ENCODE measurements around the gene ANO3. TPM values are rescaled to one million over a fixed set of nuclear protein-coding genes. Genes with fewer than 3 reads are reported as not detected.

Gene ANO3
- total RNA-seq, 2 experiments from 2014 or later, result not detected

GRCh38 chr11:26329206-26329605 lies 2.7 kb upstream of the ANO3 start:
- no peak overlapping the region for H3K27ac ChIP-seq (ENCODE audit: low read depth in 1 of 2, low read length in 2 of 2)
- H3K4me1 Mint-ChIP-seq (ENCODE audit: low read depth), result no peaks in the 10 kb centered on the region
- intact Hi-C loops (cut with DNase I, micrococcal nuclease), result no loop called here
- no peak overlapping the region for H3K4me3 Mint-ChIP-seq
- peaks cover 2% of the 10 kb centered on the region for H3K9me3 Mint-ChIP-seq
- DNase-seq (no peak), ATAC-seq (ENCODE audit: poor library complexity) (no peak)
- H3K4me3 ChIP-seq (ENCODE audit: low read length), result no peak overlapping the region
- no peaks in the 10 kb centered on the region for H3K4me1 ChIP-seq (ENCODE audit: insufficient read depth, low read length)
- ChIA-PET CTCF (no interaction called here), POLR2A (no interaction called here)
- no peak for TF ChIP-seq CTCF (IDR thresholded peaks at IDR 0.05)
- peaks cover 27% of the 10 kb centered on the region for H3K27me3 Mint-ChIP-seq
- H3K27me3 ChIP-seq (ENCODE audit: control insufficient read depth in 1 of 2, insufficient read depth in 2 of 2, low read length in 2 of 2), result peaks cover 0 to 3% of the 10 kb centered on the region in 2 experiments
- H3K36me3 Mint-ChIP-seq (ENCODE audit: low read depth), result no peaks in the 10 kb centered on the region
- H3K36me3 ChIP-seq (ENCODE audit: insufficient read depth, low read length), result no peaks in the 10 kb centered on the region
- no peak overlapping the region for H3K27ac Mint-ChIP-seq
- peaks cover 0 to 8% of the 10 kb centered on the region in 2 experiments for H3K9me3 ChIP-seq (ENCODE audit: control insufficient read depth in 1 of 2, insufficient read depth in 1 of 2, low read length in 2 of 2)

- Mint-ChIP-seq H3K27me3 (peaks cover 27% of the 10 kb centered on the region), H3K36me3 (ENCODE audit: low read depth) (no peaks in the 10 kb centered on the region), H3K27ac (no peak overlapping the region), H3K4me3 (no peak overlapping the region), H3K4me1 (ENCODE audit: low read depth) (no peaks in the 10 kb centered on the region), H3K9me3 (peaks cover 2% of the 10 kb centered on the region)
- H3K9me3 ChIP-seq (ENCODE audit: control insufficient read depth in 1 of 2, insufficient read depth in 1 of 2, low read length in 2 of 2), result peaks cover 0 to 8% of the 10 kb centered on the region in 2 experiments
- H3K36me3 ChIP-seq (ENCODE audit: insufficient read depth, low read length), result no peaks in the 10 kb centered on the region
- TF ChIP-seq CTCF (IDR thresholded peaks at IDR 0.05), result no peak
- intact Hi-C loops (cut with DNase I, micrococcal nuclease), result no loop called here
- no peak overlapping the region for H3K4me3 ChIP-seq (ENCODE audit: low read length)
- POLR2A ChIA-PET, result no interaction called here
- ATAC-seq (ENCODE audit: poor library complexity) (no peak), DNase-seq (no peak)
- CTCF ChIA-PET, result no interaction called here
- no peaks in the 10 kb centered on the region for H3K4me1 ChIP-seq (ENCODE audit: insufficient read depth, low read length)
- peaks cover 0 to 3% of the 10 kb centered on the region in 2 experiments for H3K27me3 ChIP-seq (ENCODE audit: control insufficient read depth in 1 of 2, insufficient read depth in 2 of 2, low read length in 2 of 2)
- no peak overlapping the region for H3K27ac ChIP-seq (ENCODE audit: low read depth in 1 of 2, low read length in 2 of 2)
Observed at GRCh38 chr11:26330262-26330661, 1.7 kb upstream of the ANO3 start.

DNA sequence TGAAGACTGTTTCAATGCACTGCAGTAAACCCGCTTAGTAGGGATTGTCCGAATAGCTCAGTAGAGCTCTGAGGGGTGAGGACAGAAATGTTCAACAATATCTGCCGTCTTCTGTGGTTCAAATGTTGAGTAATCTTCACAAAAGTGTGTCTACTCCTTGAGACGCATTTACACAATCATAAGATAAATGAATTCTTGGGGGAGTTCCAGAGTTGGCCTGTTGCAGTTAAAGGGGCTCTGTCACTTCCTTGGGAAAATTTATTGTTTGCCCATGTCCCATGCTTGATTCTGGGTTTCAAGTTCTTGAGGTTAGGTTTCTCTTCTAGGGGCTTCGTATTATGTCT lies 614 bp downstream of the ANO3 start:
- Histone ChIP-seq H3K4me1 (ENCODE audit: insufficient read depth, low read length) (no peaks in the 10 kb centered on the region), H3K27ac (ENCODE audit: low read depth in 1 of 2, low read length in 2 of 2) (no peak overlapping the region), H3K36me3 (ENCODE audit: insufficient read depth, low read length) (no peaks in the 10 kb centered on the region), H3K9me3 (ENCODE audit: control insufficient read depth in 1 of 2, insufficient read depth in 1 of 2, low read length in 2 of 2) (peaks cover 0 to 8% of the 10 kb centered on the region in 2 experiments), H3K27me3 (ENCODE audit: control insufficient read depth in 1 of 2, insufficient read depth in 2 of 2, low read length in 2 of 2) (peaks cover 0 to 3% of the 10 kb centered on the region in 2 experiments), H3K4me3 (ENCODE audit: low read length) (no peak overlapping the region)
- ATAC-seq (ENCODE audit: poor library complexity) (no peak), DNase-seq (no peak)
- Mint-ChIP-seq H3K27me3 (peaks cover 27% of the 10 kb centered on the region), H3K36me3 (ENCODE audit: low read depth) (no peaks in the 10 kb centered on the region), H3K4me1 (ENCODE audit: low read depth) (no peaks in the 10 kb centered on the region), H3K27ac (no peak overlapping the region), H3K9me3 (peaks cover 2% of the 10 kb centered on the region), H3K4me3 (no peak overlapping the region)
- ChIA-PET POLR2A (no interaction called here), CTCF (no interaction called here)
- intact Hi-C loops (cut with DNase I, micrococcal nuclease), result no loop called here
- TF ChIP-seq CTCF (IDR thresholded peaks at IDR 0.05), result no peak
